NB4 (cell line): ENCODE results near the gene POLR2C.

Experiments
- POLR2A ChIP-seq: IDR thresholded peaks from 2 replicates; pipeline ENCODE4 v1.6.1; 2011; ENCODE audit warnings: mild to moderate bottlenecking; ENCODE audit not compliant: insufficient read length; ENCODE audit errors: extremely low read depth
- TF ChIP-seq, protein P1 (sequence below): IDR thresholded peaks from one replicate; pipeline ENCODE4 v1.5.1; 2012; ENCODE audit warnings: low read depth, low read length

DNA sequence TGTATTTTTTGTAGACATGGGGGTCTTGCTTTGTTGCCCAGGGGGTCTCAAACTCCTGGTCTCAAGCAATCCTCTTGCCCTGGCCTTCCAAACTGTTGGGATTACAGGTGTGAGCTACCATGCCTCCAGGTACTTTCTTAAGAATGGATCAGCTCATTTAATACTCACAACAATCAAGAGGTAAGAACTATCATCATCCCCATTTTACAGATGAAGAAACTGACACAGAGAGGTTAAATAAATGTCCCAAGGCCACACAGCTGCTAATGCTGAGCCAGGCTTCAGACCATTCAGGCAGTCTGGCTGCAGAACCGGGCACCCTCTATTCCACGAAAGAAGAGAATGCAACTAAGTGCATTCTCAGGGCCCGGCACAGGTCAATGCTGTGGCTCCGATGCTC, 51.9 kb downstream of the POLR2C start:
- TF ChIP-seq, protein P1, sequence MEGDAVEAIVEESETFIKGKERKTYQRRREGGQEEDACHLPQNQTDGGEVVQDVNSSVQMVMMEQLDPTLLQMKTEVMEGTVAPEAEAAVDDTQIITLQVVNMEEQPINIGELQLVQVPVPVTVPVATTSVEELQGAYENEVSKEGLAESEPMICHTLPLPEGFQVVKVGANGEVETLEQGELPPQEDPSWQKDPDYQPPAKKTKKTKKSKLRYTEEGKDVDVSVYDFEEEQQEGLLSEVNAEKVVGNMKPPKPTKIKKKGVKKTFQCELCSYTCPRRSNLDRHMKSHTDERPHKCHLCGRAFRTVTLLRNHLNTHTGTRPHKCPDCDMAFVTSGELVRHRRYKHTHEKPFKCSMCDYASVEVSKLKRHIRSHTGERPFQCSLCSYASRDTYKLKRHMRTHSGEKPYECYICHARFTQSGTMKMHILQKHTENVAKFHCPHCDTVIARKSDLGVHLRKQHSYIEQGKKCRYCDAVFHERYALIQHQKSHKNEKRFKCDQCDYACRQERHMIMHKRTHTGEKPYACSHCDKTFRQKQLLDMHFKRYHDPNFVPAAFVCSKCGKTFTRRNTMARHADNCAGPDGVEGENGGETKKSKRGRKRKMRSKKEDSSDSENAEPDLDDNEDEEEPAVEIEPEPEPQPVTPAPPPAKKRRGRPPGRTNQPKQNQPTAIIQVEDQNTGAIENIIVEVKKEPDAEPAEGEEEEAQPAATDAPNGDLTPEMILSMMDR: no peak
- no peak for TF ChIP-seq POLR2A
